A549 (cell line): ENCODE measurements around the gene BANP.

ENCODE experiments used
- CTCF ChIP-seq: fragments of >200 bp; sonication (Bioruptor Twin); formaldehyde crosslinking; IDR thresholded peaks from 3 replicates; pipeline ENCODE4 v1.5.1; 2016
- KDM1A ChIP-seq: fragments of 200-600 bp; sonication (generic); IDR thresholded peaks from 2 replicates; pipeline ENCODE4 v1.6.1; 2016; ENCODE audit warnings: low read depth, mild to moderate bottlenecking
- MAFK ChIP-seq: fragments of 450-650 bp; IDR thresholded peaks from 2 replicates; pipeline ENCODE4 v1.6.1; 2014; ENCODE audit not compliant: partially characterized antibody
- POLR2A ChIP-seq: IDR thresholded peaks from 2 replicates; pipeline ENCODE4 v1.6.1; 2012; ENCODE audit warnings: mild to moderate bottlenecking, low read length

GRCh38 chr16:87958632-87959031, 7.4 kb downstream of the BANP start:
- TF ChIP-seq CTCF, result no peak
- TF ChIP-seq POLR2A, result no peak
- TF ChIP-seq MAFK, result no peak
- no peak for TF ChIP-seq KDM1A
